ENCODE results near the gene GMIP. TPM values are rescaled to one million over a fixed set of nuclear protein-coding genes. Genes with fewer than 3 reads are reported as not detected.
A peak's percentile ranks its signal among the peaks of the same experiment; 100 is the strongest.
"Not testable (repeated sequence)": the region's sequence is repeated elsewhere in the genome, so short reads cannot be mapped to it uniquely, and the experiment has no call there.

GMIP gene, protein sequence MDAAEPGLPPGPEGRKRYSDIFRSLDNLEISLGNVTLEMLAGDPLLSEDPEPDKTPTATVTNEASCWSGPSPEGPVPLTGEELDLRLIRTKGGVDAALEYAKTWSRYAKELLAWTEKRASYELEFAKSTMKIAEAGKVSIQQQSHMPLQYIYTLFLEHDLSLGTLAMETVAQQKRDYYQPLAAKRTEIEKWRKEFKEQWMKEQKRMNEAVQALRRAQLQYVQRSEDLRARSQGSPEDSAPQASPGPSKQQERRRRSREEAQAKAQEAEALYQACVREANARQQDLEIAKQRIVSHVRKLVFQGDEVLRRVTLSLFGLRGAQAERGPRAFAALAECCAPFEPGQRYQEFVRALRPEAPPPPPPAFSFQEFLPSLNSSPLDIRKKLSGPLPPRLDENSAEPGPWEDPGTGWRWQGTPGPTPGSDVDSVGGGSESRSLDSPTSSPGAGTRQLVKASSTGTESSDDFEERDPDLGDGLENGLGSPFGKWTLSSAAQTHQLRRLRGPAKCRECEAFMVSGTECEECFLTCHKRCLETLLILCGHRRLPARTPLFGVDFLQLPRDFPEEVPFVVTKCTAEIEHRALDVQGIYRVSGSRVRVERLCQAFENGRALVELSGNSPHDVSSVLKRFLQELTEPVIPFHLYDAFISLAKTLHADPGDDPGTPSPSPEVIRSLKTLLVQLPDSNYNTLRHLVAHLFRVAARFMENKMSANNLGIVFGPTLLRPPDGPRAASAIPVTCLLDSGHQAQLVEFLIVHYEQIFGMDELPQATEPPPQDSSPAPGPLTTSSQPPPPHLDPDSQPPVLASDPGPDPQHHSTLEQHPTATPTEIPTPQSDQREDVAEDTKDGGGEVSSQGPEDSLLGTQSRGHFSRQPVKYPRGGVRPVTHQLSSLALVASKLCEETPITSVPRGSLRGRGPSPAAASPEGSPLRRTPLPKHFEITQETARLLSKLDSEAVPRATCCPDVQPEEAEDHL
- 10 to 100 TPM in 1 of 10 donors, 1 to 10 TPM in 9; 1.4 to 11.8 (median 2.4) TPM for total RNA-seq
- polyA plus RNA-seq, result 1 to 10 TPM; 1.6 to 2.5 TPM
- long read RNA-seq, donor 1, partial matches to known transcripts, result 0 of 2 reads
- long read RNA-seq, donor 1, other reads (novel, unspliced or antisense), result 2 of 2 reads
- long read RNA-seq, donor 2, partial matches to known transcripts, result 1 of 3 reads
- long read RNA-seq, donor 2, other reads (novel, unspliced or antisense), result 2 of 3 reads
- long read RNA-seq, donor 3, partial matches to known transcripts, result 1 of 2 reads
- long read RNA-seq, donor 3, other reads (novel, unspliced or antisense), result 1 of 2 reads

GRCh38 chr19:19643158-19644053 is at the start of gene GMIP:
GMIP (minus strand) TSS chr19:19643657; CDS start chr19:19643529, 128 bp downstream.
- 0 to 1% methylated on average over 50 of the region's 50 CpGs for WGBS, 2 donors
- Histone ChIP-seq H3K4me1 (peaks cover 0 to 18% (median 12%) of the 10 kb centered on the region in 9 donors), H3K9me3 (no peaks in the 10 kb centered on the region), H3K36me3 (peaks cover 0 to 75% (median 33%) of the 10 kb centered on the region in 9 donors), H3K27ac (peak within 1 kb of the TSS in 8 of 10 donors; percentile 30 to 96 (median 68)), H3K27me3 (no peaks in the 10 kb centered on the region), H3K4me3 (peak within 1 kb of the TSS; percentile 47 to 85 (median 76))
- TF ChIP-seq, protein P1, sequence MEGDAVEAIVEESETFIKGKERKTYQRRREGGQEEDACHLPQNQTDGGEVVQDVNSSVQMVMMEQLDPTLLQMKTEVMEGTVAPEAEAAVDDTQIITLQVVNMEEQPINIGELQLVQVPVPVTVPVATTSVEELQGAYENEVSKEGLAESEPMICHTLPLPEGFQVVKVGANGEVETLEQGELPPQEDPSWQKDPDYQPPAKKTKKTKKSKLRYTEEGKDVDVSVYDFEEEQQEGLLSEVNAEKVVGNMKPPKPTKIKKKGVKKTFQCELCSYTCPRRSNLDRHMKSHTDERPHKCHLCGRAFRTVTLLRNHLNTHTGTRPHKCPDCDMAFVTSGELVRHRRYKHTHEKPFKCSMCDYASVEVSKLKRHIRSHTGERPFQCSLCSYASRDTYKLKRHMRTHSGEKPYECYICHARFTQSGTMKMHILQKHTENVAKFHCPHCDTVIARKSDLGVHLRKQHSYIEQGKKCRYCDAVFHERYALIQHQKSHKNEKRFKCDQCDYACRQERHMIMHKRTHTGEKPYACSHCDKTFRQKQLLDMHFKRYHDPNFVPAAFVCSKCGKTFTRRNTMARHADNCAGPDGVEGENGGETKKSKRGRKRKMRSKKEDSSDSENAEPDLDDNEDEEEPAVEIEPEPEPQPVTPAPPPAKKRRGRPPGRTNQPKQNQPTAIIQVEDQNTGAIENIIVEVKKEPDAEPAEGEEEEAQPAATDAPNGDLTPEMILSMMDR (IDR thresholded peaks at IDR 0.05), result peak; percentile 89 to 94 (median 91)
- intact Hi-C loops (cut with DNase I), result loop anchor here in 9 of 10 donors (1.0 to 5.0 kb wide), 4 partner anchors 111 to 113 kb away; no protein-coding TSS in a partner anchor
- peak; percentile 74 to 91 (median 85) for ATAC-seq
- peak; percentile 72 to 84 for DNase-seq

DNA sequence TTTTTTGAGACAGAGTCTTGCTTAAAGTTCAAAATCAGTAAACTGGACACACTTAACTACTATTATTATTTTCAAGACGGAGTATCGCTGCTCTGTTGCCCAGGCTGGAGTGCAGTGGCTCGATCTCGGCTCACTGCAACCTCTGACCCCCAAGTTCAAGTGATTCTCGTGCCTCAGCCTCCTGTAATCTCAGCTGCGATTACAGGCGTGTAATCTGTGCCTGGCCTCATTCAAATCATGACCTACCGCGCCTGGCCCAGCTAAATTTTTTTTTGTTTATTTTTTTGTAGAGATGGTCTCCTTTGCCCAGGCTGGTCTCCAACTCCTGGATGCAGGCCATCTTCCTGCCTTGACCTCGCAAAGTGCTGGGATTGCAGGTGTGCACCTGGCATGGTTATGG is 48.2 kb upstream of the GMIP start:
- Histone ChIP-seq H3K9me3 (peaks cover 0 to 65% (median 0%) of the 10 kb centered on the region in 11 donors), H3K4me1 (no peaks in the 10 kb centered on the region), H3K27ac (no peak overlapping the region), H3K36me3 (no peaks in the 10 kb centered on the region), H3K27me3 (no peaks in the 10 kb centered on the region), H3K4me3 (no peak overlapping the region)
- TF ChIP-seq, protein P1 (IDR thresholded peaks at IDR 0.05), result no peak
- 89 to 92% methylated on average over 10 of the region's 10 CpGs for WGBS, 2 donors
- DNase-seq, result no peak
- no peak for ATAC-seq
- intact Hi-C loops (cut with DNase I), result no loop called here

GRCh38 chr19:19689023-19689422 is 45.6 kb upstream of the GMIP start:
- WGBS, 2 donors, result 97 to 98% methylated on average over 10 of the region's 10 CpGs
- H3K4me1 ChIP-seq; H3K27ac ChIP-seq; H3K36me3 ChIP-seq; intact Hi-C loops (cut with DNase I); H3K27me3 ChIP-seq; DNase-seq; H3K4me3 ChIP-seq; ATAC-seq: not testable (repeated sequence)
- H3K9me3 ChIP-seq, result peaks cover 0 to 77% (median 3%) of the 10 kb centered on the region in 11 donors

DNA sequence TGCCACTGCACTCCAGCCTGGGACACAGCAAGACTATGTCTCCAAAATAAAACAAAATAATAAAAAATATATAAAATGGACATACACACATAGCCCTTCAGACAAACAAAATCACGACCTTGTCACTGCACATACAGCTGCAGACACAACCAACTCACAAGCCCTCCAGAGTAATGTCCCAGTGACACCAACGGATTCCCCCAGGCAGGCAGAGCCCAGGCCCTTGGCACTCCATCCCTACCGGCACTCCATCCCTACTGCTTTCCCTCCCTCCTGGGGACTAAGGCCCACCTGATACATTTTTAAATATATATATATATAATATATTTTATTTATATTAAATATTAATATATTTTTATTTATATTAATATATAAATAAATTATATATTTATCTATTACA is 43.6 kb upstream of the GMIP start:
- H3K27ac ChIP-seq, result no peak overlapping the region
- no peak overlapping the region for H3K4me3 ChIP-seq
- H3K4me1 ChIP-seq, result no peaks in the 10 kb centered on the region
- DNase-seq (no peak), ATAC-seq (no peak)
- TF ChIP-seq, protein P1 (IDR thresholded peaks at IDR 0.05), result no peak
- intact Hi-C loops (cut with DNase I), result no loop called here
- WGBS, 2 donors, result 95 to 97% methylated on average over 3 of the region's 3 CpGs
- H3K36me3 ChIP-seq, result peaks cover 0 to 11% (median 0%) of the 10 kb centered on the region in 9 donors
- peaks cover 0 to 81% (median 3%) of the 10 kb centered on the region in 11 donors for H3K9me3 ChIP-seq
- no peaks in the 10 kb centered on the region for H3K27me3 ChIP-seq
